PC-3 (cell line): ENCODE data around the gene ARL2BP. TPM values are rescaled to one million over a fixed set of nuclear protein-coding genes. Genes with fewer than 3 reads are reported as not detected.

Source experiments
- ATAC-seq: fragments of 200-7000 bp; cut with Tn5 transposase; 2 replicates; pipeline ENCODE4 v1.9.1; 2020; ENCODE audit warnings: mild to moderate bottlenecking, moderate library complexity
- BruUV-seq: library from RNA; stranded (reverse); fragments of 400-500 nt; replicated peaks from 2 replicates; lab custom pipeline; 2021; lab: Mats Ljungman, UMichigan
- CTCF ChIA-PET: fragments of 300-600 bp; sonication (Branson Sonifier 250); formaldehyde crosslinking; loops from one replicate; lab custom pipeline; 2022; ENCODE audit warnings: antibody characterized with exemption; lab: Charles Lee
- POLR2A ChIA-PET: fragments of 300-600 bp; sonication (Branson Sonifier 250); formaldehyde crosslinking; loops from one replicate; lab custom pipeline; 2022; ENCODE audit warnings: antibody characterized with exemption; ENCODE audit not compliant: unreplicated experiment; lab: Charles Lee
- DNase-seq: peaks from one replicate; pipeline ENCODE4 v3.0.0-alpha.2; 2015
- H2AFZ ChIP-seq: fragments of 300-600 bp; sonication (generic); 2 replicates; pipeline ENCODE4 v1.6.0; 2016; ENCODE audit warnings: antibody characterized with exemption, low read length
- H3F3A ChIP-seq: fragments of 300-600 bp; sonication (generic); one replicate; pipeline ENCODE4 v1.6.0; 2017; ENCODE audit warnings: antibody characterized with exemption, low read length, control low read depth, mild to moderate bottlenecking; ENCODE audit not compliant: unreplicated experiment
- H3K27ac ChIP-seq: fragments of 300-600 bp; sonication (generic); 2 replicates; pipeline ENCODE4 v1.5.1; 2016; ENCODE audit warnings: mild to moderate bottlenecking, low read length
- H3K27me3 ChIP-seq: fragments of 300-600 bp; sonication (generic); 2 replicates; pipeline ENCODE4 v1.6.1; 2016; ENCODE audit warnings: low read length, mixed read lengths
- H3K36me3 ChIP-seq: fragments of 300-600 bp; sonication (generic); 2 replicates; pipeline ENCODE4 v1.6.1; 2016; ENCODE audit warnings: low read depth, mixed run types, low read length, mixed read lengths
- H3K4me1 ChIP-seq: fragments of 300-600 bp; sonication (generic); 2 replicates; pipeline ENCODE4 v1.5.1; 2016; ENCODE audit warnings: low read length; ENCODE audit not compliant: insufficient read depth
- H3K4me2 ChIP-seq: fragments of 300-600 bp; sonication (generic); 2 replicates; pipeline ENCODE4 v1.6.0; 2016; ENCODE audit warnings: low read length
- H3K4me3 ChIP-seq: fragments of 300-600 bp; sonication (generic); 2 replicates; pipeline ENCODE4 v1.5.1; 2016; ENCODE audit warnings: mild to moderate bottlenecking, low read length, mixed read lengths
- H3K79me2 ChIP-seq: fragments of 300-600 bp; sonication (generic); 2 replicates; pipeline ENCODE4 v1.6.1; 2017; ENCODE audit warnings: low read length, mixed read lengths
- H3K9ac ChIP-seq: fragments of 300-600 bp; sonication (generic); 2 replicates; pipeline ENCODE4 v1.6.0; 2016; ENCODE audit warnings: mild to moderate bottlenecking, low read length
- H3K9me2 ChIP-seq: fragments of 300-600 bp; sonication (generic); replicated peaks from 2 replicates; pipeline ENCODE4 v1.6.1; 2016; ENCODE audit warnings: mixed run types, low read length, mixed read lengths
- H3K9me3 ChIP-seq: fragments of 300-600 bp; sonication (generic); 2 replicates; pipeline ENCODE4 v1.6.1; 2016; ENCODE audit warnings: low read length, mixed read lengths
- H4K20me1 ChIP-seq: fragments of 300-600 bp; sonication (generic); 2 replicates; pipeline ENCODE4 v1.6.1; 2016; ENCODE audit warnings: low read length, mixed read lengths
- CTCF ChIP-seq: fragments of 300-600 bp; sonication (generic); conservative IDR thresholded peaks from 2 replicates; pipeline ENCODE4 v1.5.1; 2017; ENCODE audit warnings: antibody characterized with exemption, low read depth, mild to moderate bottlenecking, low read length
- EZH2 ChIP-seq: fragments of 300-600 bp; sonication (generic); IDR thresholded peaks from one replicate; pipeline ENCODE4 v1.6.1; 2017; ENCODE audit warnings: antibody characterized with exemption, mild to moderate bottlenecking, low read length; ENCODE audit not compliant: unreplicated experiment
- EZH2phosphoT487 ChIP-seq: fragments of 300-600 bp; sonication (generic); IDR thresholded peaks from 2 replicates; pipeline ENCODE4 v1.6.1; 2018; ENCODE audit warnings: mild to moderate bottlenecking, antibody characterized with exemption, low read length, borderline replicate concordance
- intact Hi-C: fragments of 100-400 bp; cut with micrococcal nuclease; formaldehyde crosslinking; loops from 2 replicates; pipeline ENCODE4 v1.9.0; 2023
- total RNA-seq: library from RNA; depleted of rRNA; stranded (reverse); fragments of >200 nt; gene quantifications from 2 replicates; pipeline ENCODE4 v1.2.3, GENCODE V29; 2014

ARL2BP gene
- total RNA-seq, 1 experiment from 2014 or later: 38.4 TPM

- H3K27me3 ChIP-seq: no peaks in the 10 kb centered on the region
- H3K27ac ChIP-seq: no peak overlapping the region
- intact Hi-C loops: no loop called here
- no peak overlapping the region for H3K9ac ChIP-seq
- TF ChIP-seq CTCF (no peak), EZH2phosphoT487 (no peak), EZH2 (no peak)
- no peak overlapping the region for H2AFZ ChIP-seq
- CTCF ChIA-PET: no interaction called here
- H3K36me3 ChIP-seq: no peaks in the 10 kb centered on the region
- no TSS peak for BruUV-seq
- H3K4me3 ChIP-seq: no peak overlapping the region
- H3K9me2 ChIP-seq: no peaks in the 10 kb centered on the region
- peaks cover 16% of the 10 kb centered on the region for H3K4me1 ChIP-seq
- H3K4me2 ChIP-seq: no peak overlapping the region
- DNase-seq (no peak), ATAC-seq (no peak)
- POLR2A ChIA-PET: no interaction called here
- no peaks in the 10 kb centered on the region for H3F3A ChIP-seq
- H3K9me3 ChIP-seq: no peaks in the 10 kb centered on the region
- no peaks in the 10 kb centered on the region for H3K79me2 ChIP-seq
- no peaks in the 10 kb centered on the region for H4K20me1 ChIP-seq
These were observed 17.9 kb downstream of the ARL2BP start for GRCh38 chr16:57262841-57263540.

- Histone ChIP-seq H3K27me3 (no peaks in the 10 kb centered on the region), H3K9me2 (no peaks in the 10 kb centered on the region), H3K4me1 (peaks cover 16% of the 10 kb centered on the region), H3K4me3 (no peak overlapping the region), H3K4me2 (no peak overlapping the region), H3K9me3 (no peaks in the 10 kb centered on the region), H3K79me2 (no peaks in the 10 kb centered on the region), H3K9ac (no peak overlapping the region), H3K27ac (no peak overlapping the region), H3F3A (no peaks in the 10 kb centered on the region), H2AFZ (no peak overlapping the region), H4K20me1 (no peaks in the 10 kb centered on the region), H3K36me3 (no peaks in the 10 kb centered on the region)
- DNase-seq (no peak), ATAC-seq (no peak)
- TF ChIP-seq EZH2phosphoT487 (no peak), EZH2 (no peak), CTCF (no peak)
- no TSS peak for BruUV-seq
- POLR2A ChIA-PET: no interaction called here
- CTCF ChIA-PET: no interaction called here
- intact Hi-C loops: no loop called here
These were observed 18.7 kb downstream of the ARL2BP start for GRCh38 chr16:57263541-57264351.

GRCh38 chr16:57264381-57264780 lies 19.3 kb downstream of the ARL2BP start:
- no peak overlapping the region for H3K27ac ChIP-seq
- no peaks in the 10 kb centered on the region for H4K20me1 ChIP-seq
- H3K79me2 ChIP-seq: no peaks in the 10 kb centered on the region
- no peaks in the 10 kb centered on the region for H3K27me3 ChIP-seq
- ATAC-seq (no peak), DNase-seq (no peak)
- peaks cover 16% of the 10 kb centered on the region for H3K4me1 ChIP-seq
- no peak overlapping the region for H3K4me2 ChIP-seq
- H3K9me2 ChIP-seq: no peaks in the 10 kb centered on the region
- H3F3A ChIP-seq: no peaks in the 10 kb centered on the region
- ChIA-PET CTCF (no interaction called here), POLR2A (no interaction called here)
- H3K4me3 ChIP-seq: no peak overlapping the region
- no TSS peak for BruUV-seq
- TF ChIP-seq EZH2 (no peak), EZH2phosphoT487 (no peak), CTCF (no peak)
- no peak overlapping the region for H2AFZ ChIP-seq
- H3K9me3 ChIP-seq: no peaks in the 10 kb centered on the region
- intact Hi-C loops: no loop called here
- H3K36me3 ChIP-seq: no peaks in the 10 kb centered on the region
- no peak overlapping the region for H3K9ac ChIP-seq
